ENCODE measurements around the gene SDCBP2.

The SDCBP2 gene

DNA sequence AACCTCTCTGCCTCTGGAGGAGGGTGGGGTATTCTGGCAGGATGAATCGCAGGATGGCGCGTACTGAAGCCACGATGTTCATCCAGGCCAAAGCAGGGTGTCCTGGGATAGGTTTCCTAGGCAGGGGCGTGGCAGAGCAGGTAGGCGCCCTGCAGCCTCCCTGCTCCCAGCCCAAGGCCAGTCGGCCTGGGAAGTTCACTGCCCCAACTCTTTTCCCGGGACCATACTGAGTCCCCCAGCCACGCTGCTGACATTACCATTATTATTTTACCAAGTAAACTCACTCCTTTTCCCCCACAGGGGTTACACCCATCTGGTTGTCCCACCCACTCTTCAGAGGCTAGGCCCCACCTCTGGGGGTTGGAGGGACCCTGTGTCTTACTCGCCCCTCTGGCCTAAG lies 21.8 kb downstream of the SDCBP2 start:
- no peak for DNase-seq (ENCODE audit: low read depth)
- no peak overlapping the region for H3K4me3 ChIP-seq (ENCODE audit: low read depth, low read length)
- TF ChIP-seq CTCF (IDR thresholded peaks at IDR 0.05; ENCODE audit: low read depth, low read length, missing control alignments), result no peak

DNA sequence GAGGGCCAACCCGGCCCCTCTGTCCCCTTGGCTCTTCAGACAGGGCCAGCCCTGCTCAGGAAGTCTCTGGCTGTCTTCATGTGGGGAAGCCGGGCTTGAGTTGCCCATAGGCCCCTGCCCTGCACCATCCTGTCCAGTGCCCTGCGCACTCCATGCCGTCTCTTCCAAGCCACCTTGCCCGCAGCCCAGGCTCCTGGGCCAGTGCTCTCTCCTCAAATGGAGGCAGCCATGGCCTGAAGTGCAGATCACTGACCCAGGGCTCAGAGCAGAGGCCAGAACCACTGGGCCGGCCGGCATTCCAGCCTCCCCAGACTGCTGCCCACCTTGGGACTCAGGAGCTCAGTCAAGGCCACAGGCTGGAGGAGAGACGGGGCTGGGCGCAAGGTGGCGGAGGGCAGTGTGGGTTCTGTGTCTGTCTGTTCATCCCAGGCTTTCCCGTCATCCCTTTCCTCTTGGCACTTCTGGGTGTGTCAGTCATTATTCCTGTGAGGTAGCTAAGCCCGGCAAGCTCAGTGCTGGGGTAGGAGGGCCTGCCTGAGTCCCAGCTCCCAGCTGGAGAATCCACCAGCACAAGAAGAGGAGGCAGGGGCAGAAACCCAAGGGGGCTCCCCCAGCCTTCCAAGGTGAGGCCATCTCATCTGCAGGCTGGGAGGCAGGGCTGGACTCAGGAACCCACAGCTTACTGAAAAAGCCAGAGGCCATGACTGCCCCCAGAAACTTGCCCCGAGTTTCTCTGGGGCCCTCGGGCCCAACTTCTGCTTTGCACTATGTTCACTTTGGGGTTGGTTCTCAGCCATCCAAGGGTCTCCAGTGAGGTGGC lies 22.4 kb downstream of the SDCBP2 start:
- no peak for TF ChIP-seq CTCF (IDR thresholded peaks at IDR 0.05; ENCODE audit: low read depth, low read length, missing control alignments)
- H3K4me3 ChIP-seq (ENCODE audit: low read depth, low read length), result no peak overlapping the region
- DNase-seq (ENCODE audit: low read depth), result no peak

GRCh38 chr20:1305712-1306111 lies 23.2 kb downstream of the SDCBP2 start:
- no peak for DNase-seq (ENCODE audit: low read depth)
- no peak overlapping the region for H3K4me3 ChIP-seq (ENCODE audit: low read depth, low read length)
- no peak for TF ChIP-seq CTCF (IDR thresholded peaks at IDR 0.05; ENCODE audit: low read depth, low read length, missing control alignments)

- TF ChIP-seq CTCF (IDR thresholded peaks at IDR 0.05; ENCODE audit: low read depth, low read length, missing control alignments), result no peak
- H3K4me3 ChIP-seq (ENCODE audit: low read depth, low read length), result no peak overlapping the region
- no peak for DNase-seq (ENCODE audit: low read depth)
These were observed 24.0 kb downstream of the SDCBP2 start for GRCh38 chr20:1304710-1305515.

GRCh38 chr20:1302685-1303541 lies 26.0 kb downstream of the SDCBP2 start:
- no peak overlapping the region for H3K4me3 ChIP-seq (ENCODE audit: low read depth, low read length)
- no peak for DNase-seq (ENCODE audit: low read depth)
- TF ChIP-seq CTCF (IDR thresholded peaks at IDR 0.05; ENCODE audit: low read depth, low read length, missing control alignments), result no peak

GRCh38 chr20:1301031-1301529 lies 27.9 kb downstream of the SDCBP2 start:
- no peak overlapping the region for H3K4me3 ChIP-seq (ENCODE audit: low read depth, low read length)
- DNase-seq (ENCODE audit: low read depth), result no peak
- TF ChIP-seq CTCF (IDR thresholded peaks at IDR 0.05; ENCODE audit: low read depth, low read length, missing control alignments), result no peak
